GM21737 (cell line): ENCODE data around the gene KCNMB4.

Experiments used
- ATAC-seq: cut with Tn5 transposase; IDR thresholded peaks from one replicate; pipeline ENCODE4 v1.9.1; 2021; ENCODE audit warnings: mild to moderate bottlenecking, moderate library complexity; ENCODE audit not compliant: unreplicated experiment

Gene KCNMB4

GRCh38 chr12:70427611-70428010, 61.5 kb downstream of the KCNMB4 start:
- ATAC-seq = no peak

- no peak for ATAC-seq
These were observed 64.3 kb downstream of the KCNMB4 start for GRCh38 chr12:70430400-70430799.

DNA sequence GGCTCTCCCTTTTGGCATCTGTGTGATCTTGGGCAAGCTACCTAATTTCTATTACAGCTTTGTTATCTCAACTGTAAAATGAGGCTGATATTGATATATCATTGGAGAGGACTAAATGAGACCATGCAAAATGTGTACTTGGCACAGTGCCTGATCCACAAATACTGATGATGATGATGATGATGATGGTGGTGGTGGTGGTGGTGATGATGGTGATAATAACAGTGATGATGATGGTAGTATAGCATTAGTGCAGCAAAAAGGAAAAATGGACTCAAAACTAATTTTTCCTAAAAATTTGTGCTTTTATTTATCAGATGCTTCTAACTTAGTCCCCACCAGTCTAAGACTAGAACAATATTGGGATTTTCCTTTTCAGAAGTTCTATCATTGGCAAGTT, 70.7 kb downstream of the KCNMB4 start:
- ATAC-seq = no peak

- no peak for ATAC-seq
These were observed 77.1 kb downstream of the KCNMB4 start for GRCh38 chr12:70443062-70443673.

- ATAC-seq = no peak
These were observed 78.8 kb downstream of the KCNMB4 start for GRCh38 chr12:70444903-70445302.

GRCh38 chr12:70448371-70448770, 82.3 kb downstream of the KCNMB4 start:
- no peak for ATAC-seq

- ATAC-seq = no peak
These were observed 83.1 kb downstream of the KCNMB4 start for GRCh38 chr12:70449074-70449752.

- ATAC-seq = no peak
These were observed 83.8 kb downstream of the KCNMB4 start for GRCh38 chr12:70449753-70450341.

GRCh38 chr12:70451528-70451927, 85.4 kb downstream of the KCNMB4 start:
- no peak for ATAC-seq

DNA sequence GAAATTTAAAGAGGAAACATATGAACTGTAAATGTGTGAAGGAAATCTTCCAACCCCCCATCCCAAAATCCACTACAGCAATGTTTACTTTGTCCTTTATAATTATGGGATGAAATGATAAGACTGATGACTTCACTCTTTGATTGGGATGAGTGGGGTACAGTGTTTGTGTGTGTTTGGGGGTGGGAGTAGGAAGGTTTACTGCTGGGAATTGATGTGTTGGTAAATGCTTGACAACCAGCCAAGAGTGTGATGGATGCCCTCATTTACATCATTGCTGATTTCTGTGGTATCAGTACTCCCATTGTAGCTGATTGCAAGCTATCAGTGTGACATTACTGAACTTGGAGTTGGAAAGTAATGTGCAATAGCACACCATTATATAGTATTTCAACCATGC, 90.9 kb downstream of the KCNMB4 start:
- no peak for ATAC-seq

DNA sequence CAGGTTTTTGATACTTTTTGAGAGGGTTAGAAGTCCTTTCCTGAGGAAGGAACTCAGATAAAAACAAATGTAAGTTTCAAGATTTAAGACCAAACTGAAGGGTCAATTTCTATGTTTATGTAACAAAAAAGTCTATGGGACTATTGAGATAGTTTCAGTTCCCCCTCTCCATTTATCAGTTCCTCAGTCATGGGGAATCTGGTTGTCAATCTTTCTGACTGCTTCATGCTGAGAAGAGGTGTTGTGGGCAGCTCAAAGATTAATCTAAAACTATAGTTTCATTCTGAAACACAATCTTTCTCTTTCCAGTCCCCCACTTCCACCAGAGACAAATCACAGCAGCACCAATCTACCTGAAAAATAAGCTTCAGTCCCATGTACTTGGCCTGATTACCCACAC, 93.7 kb downstream of the KCNMB4 start:
- ATAC-seq = no peak

GRCh38 chr12:70463997-70464396, 97.9 kb downstream of the KCNMB4 start:
- ATAC-seq = no peak

DNA sequence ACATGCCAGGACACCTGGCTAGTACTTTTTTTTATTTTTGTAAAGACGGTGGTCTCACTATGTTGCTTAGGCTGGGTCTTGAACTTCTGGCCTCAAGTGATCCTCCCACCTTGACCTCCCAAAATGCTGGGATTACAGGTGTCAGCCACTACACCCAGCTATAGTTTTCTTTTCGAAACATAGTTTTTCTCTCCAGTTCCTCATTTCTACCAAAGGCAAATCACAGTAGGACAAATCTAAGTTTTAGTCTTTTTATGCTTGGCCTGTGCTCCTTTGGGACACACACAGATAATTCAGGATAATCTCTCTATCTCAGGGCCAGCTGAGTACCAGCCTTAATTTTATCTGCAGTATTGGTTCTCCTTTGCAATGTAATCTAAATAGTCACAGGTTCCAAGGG, 100.7 kb downstream of the KCNMB4 start:
- no peak for ATAC-seq

- no peak for ATAC-seq
These were observed 101.4 kb downstream of the KCNMB4 start for GRCh38 chr12:70467476-70467875.

DNA sequence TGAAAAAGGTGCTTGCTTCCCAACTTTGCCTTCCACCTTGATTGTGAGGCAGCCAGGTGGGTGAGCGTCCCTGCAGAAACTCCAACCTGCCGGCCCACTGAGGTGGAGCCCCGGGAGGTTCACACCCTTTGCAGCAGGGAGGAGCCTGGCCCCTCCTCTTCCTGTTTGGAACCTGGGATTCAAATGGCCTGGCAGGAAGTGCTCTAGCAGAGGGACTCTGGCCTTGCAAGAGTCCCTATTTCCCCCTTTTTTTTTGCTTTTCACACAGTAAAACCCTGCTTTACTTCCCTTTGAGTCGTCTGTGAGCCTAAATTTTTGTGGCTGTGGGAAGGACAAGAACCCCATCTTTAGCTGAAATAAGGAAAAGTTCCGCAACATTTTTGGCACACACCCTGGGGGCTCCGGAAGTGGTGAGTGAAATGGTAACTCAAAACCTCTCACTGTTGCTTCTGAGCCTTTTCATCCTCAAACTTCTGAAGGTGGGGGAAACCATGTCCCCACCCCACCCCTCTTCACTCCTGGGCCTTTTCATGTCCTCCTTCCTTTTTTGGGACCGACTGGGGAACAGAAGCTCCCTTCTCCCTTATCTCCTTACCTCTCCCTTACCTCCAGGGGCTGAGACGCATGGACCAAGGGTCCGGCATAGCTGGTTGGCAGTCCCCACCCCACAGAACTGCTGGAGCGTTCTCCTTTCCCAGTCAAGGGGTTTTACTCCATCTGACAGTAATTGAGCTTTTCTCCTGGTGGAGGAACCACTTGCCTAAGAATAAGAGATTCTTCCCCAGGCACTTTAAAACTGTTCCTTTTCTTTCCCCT, 102.0 kb downstream of the KCNMB4 start:
- no peak for ATAC-seq

DNA sequence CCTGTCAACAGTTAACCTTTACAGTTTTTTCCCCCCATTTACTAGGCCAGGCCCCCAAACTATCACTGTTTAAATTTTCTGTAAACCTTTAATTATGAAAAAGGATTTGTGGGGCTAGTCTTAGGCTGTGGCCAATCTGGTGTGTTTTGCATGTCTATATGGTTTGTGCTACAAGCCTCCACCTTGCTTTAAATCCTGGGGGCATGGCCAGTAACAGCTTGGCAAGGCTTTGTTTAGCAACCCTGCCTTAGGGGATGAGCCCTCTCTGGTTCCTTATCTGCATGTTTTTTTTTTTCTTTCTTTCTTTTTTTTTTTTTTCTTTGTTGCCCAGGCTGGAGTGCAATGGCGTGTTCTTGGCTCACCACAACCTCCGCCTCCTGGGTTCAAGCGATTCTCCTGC, 102.7 kb downstream of the KCNMB4 start:
- no peak for ATAC-seq

DNA sequence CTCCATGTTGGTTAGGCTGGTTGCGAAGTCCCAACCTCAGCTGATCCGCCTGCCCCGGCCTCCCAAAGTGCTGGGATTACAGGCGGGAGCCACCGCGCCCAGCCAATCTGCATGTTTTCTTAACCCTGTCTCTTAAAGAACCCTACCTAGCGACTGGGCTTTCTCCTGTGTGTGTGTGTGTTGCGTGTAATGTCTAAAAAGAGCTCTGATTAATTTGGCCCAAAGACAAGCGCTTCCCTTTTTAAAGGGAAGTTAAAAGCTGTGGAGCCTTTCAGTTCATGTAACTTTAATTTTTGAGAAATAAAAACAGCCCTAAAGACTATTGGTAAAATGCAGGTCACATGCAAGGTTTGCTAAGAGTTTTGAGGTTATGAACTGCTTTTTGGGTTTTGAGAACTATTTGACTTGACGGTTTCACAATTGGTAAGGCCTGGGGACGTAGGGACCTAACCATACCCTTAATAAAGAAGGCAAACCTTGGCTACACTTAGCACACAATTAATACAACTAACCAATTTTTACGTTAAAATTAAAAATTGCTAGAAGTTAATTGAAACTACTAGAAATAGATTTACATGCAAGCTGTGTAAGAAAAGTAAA, 103.2 kb downstream of the KCNMB4 start:
- ATAC-seq = no peak

- no peak for ATAC-seq
These were observed 116.7 kb downstream of the KCNMB4 start for GRCh38 chr12:70482764-70483163.
